ENCODE measurements around the gene SPATS2.

- TF ChIP-seq CTCF (conservative IDR thresholded peaks at IDR 0.05 in 1 of 2, IDR thresholded peaks at IDR 0.05 in 1 of 2; ENCODE audit: low read depth in 1 of 2, low read length in 2 of 2) (no peak), EZH2 (IDR thresholded peaks at IDR 0.05; ENCODE audit: low read length, missing control alignments) (no peak)
Measured at GRCh38 chr12:49375406-49375805, 8.1 kb downstream of the SPATS2 start.
